Activated CD4-positive, alpha-beta T cell treated with anti-CD3 and anti-CD28 coated beads for 48 hours (primary cell): ENCODE measurements around the gene ANKRD39.
"Not testable (repeated sequence)": the region's sequence is repeated elsewhere in the genome, so short reads cannot be mapped to it uniquely, and the experiment has no call there.

Experiments used
- DNase-seq: peaks from one replicate; pipeline ENCODE4 v3.0.0-alpha.2; 2020

ANKRD39 gene

GRCh38 chr2:96805946-96806345 lies 51.9 kb downstream of the ANKRD39 start:
- not testable (repeated sequence) for DNase-seq

- DNase-seq: no peak
Measured at GRCh38 chr2:96804986-96805385, 52.8 kb downstream of the ANKRD39 start.

GRCh38 chr2:96802721-96803120 lies 55.1 kb downstream of the ANKRD39 start:
- DNase-seq: no peak

GRCh38 chr2:96801786-96802595 lies 55.8 kb downstream of the ANKRD39 start:
- DNase-seq: peak; percentile 63

- peak; percentile 83 for DNase-seq
Measured at GRCh38 chr2:96801005-96801785, 56.6 kb downstream of the ANKRD39 start.

GRCh38 chr2:96800061-96801004 lies 57.5 kb downstream of the ANKRD39 start:
- no peak for DNase-seq

GRCh38 chr2:96799623-96799935 lies 58.2 kb downstream of the ANKRD39 start:
- DNase-seq: no peak

- no peak for DNase-seq
Measured at GRCh38 chr2:96798733-96799622, 58.8 kb downstream of the ANKRD39 start.
